B cell (primary cell): ENCODE measurements around the gene FLRT1. TPM values are rescaled to one million over a fixed set of nuclear protein-coding genes. Genes with fewer than 3 reads are reported as not detected.

ENCODE experiments used
- ATAC-seq: fragments of 200-7000 bp; cut with Tn5 transposase; one replicate; pipeline ENCODE4 v1.10.0; 2021; ENCODE audit warnings: low read depth, mild to moderate bottlenecking, moderate number of reproducible peaks, moderate library complexity
- CTCF ChIA-PET: fragments of 350-600 bp; sonication (Branson Sonifier 250); formaldehyde crosslinking; loops from one replicate; lab custom pipeline; 2021; ENCODE audit warnings: antibody characterized with exemption, inconsistent platforms; lab: Charles Lee
- POLR2A ChIA-PET: fragments of 350-600 bp; sonication (Branson Sonifier 250); formaldehyde crosslinking; loops from one replicate; lab custom pipeline; 2021; ENCODE audit warnings: antibody characterized with exemption; lab: Charles Lee
- DNase-seq: peaks from one replicate; pipeline ENCODE4 v3.0.0; 2013
- H2AFZ ChIP-seq: 2 replicates; pipeline ENCODE4 v1.6.1; 2012; ENCODE audit warnings: mild to moderate bottlenecking, low read depth, low read length; ENCODE audit not compliant: insufficient read depth, poor library complexity, severe bottlenecking
- H3K27ac ChIP-seq, 2 donors: 1 replicate in 1 of 2; 2 replicates in 1 of 2; pipeline ENCODE4 v1.5.1; 2012 to 2013; ENCODE audit warnings: low read length in 2 of 2, mild to moderate bottlenecking in 2 of 2, moderate library complexity in 1 of 2
- H3K27me3 ChIP-seq, 4 experiments: fragments of 200-600 bp in 1 of 4; sonication (generic) in 1 of 4; replicated peaks in 1 of 4; 1 replicate in 2 of 4; 2 replicates in 2 of 4; pipeline versions ENCODE4 v1.6.1 to v1.7.0; 2013 to 2016; ENCODE audit warnings: low read length in 3 of 4, mild to moderate bottlenecking in 2 of 4, mixed read lengths in 1 of 4, moderate library complexity in 1 of 4; ENCODE audit not compliant: insufficient read depth in 4 of 4, control insufficient read depth in 3 of 4; ENCODE audit errors: control extremely low read depth in 1 of 4
- H3K36me3 ChIP-seq, 2 experiments: replicated peaks in 1 of 2; 1 replicate in 1 of 2; 2 replicates in 1 of 2; pipeline versions ENCODE4 v1.6.1 to v1.7.1; 2013; ENCODE audit warnings: low read length in 1 of 2; ENCODE audit not compliant: insufficient read depth in 2 of 2, control insufficient read depth in 1 of 2; ENCODE audit errors: control extremely low read depth in 1 of 2, extremely low read depth in 1 of 2
- H3K4me1 ChIP-seq, 2 donors: fragments of 200-600 bp in 1 of 2; sonication (generic) in 1 of 2; 1 replicate in 1 of 2; 2 replicates in 1 of 2; pipeline versions ENCODE4 v1.5.1 to v1.6.1; 2013 to 2017; ENCODE audit warnings: low read length in 2 of 2; ENCODE audit not compliant: control insufficient read depth in 2 of 2, insufficient read depth in 2 of 2
- H3K4me2 ChIP-seq: replicated peaks from 2 replicates; pipeline ENCODE3; 2012; ENCODE audit warnings: mild to moderate bottlenecking, low read depth, low read length; ENCODE audit not compliant: poor library complexity, severe bottlenecking
- H3K4me3 ChIP-seq, 5 experiments: fragments of 200-600 bp in 1 of 5; sonication (generic) in 1 of 5; 1 replicate in 3 of 5; 2 replicates in 2 of 5; pipeline versions ENCODE4 v1.5.1 to v1.7.0; 2011 to 2016; ENCODE audit warnings: low read length in 4 of 5, mild to moderate bottlenecking in 4 of 5, low read depth in 2 of 5, control low read depth in 1 of 5, moderate library complexity in 1 of 5; ENCODE audit not compliant: insufficient read depth in 1 of 5; ENCODE audit errors: control extremely low read depth in 1 of 5, extremely low read depth in 1 of 5
- H3K79me2 ChIP-seq: fragments of 200-600 bp; sonication (generic); one replicate; pipeline ENCODE4 v1.6.0; 2016; ENCODE audit warnings: low read length; ENCODE audit not compliant: control insufficient read depth, insufficient read depth
- H3K9ac ChIP-seq: fragments of 200-600 bp; sonication (generic); 2 replicates; pipeline ENCODE4 v1.6.1; 2017; ENCODE audit warnings: mild to moderate bottlenecking, low read length, moderate library complexity
- H3K9me3 ChIP-seq, 3 donors: one replicate each; pipeline versions ENCODE4 v1.6.1 to v1.7.1; 2013; ENCODE audit warnings: low read length in 2 of 3; ENCODE audit not compliant: control insufficient read depth in 2 of 3, insufficient read depth in 1 of 3; ENCODE audit errors: control extremely low read depth in 1 of 3
- H4K20me1 ChIP-seq: 2 replicates; pipeline ENCODE4 v1.6.0; 2012; ENCODE audit warnings: mild to moderate bottlenecking, low read length; ENCODE audit not compliant: insufficient read depth, control insufficient read depth, poor library complexity, severe bottlenecking
- H3K27ac Mint-ChIP-seq: one replicate; pipeline ENCODE4 v1.8.0; 2021; ENCODE audit warnings: mixed read lengths
- H3K27me3 Mint-ChIP-seq: one replicate; pipeline ENCODE4 v1.8.0; 2021; ENCODE audit warnings: mixed read lengths
- H3K4me1 Mint-ChIP-seq: one replicate; pipeline ENCODE4 v1.8.0; 2021; ENCODE audit warnings: mixed read lengths
- H3K4me3 Mint-ChIP-seq: one replicate; pipeline ENCODE4 v1.8.0; 2021; ENCODE audit warnings: mixed read lengths
- H3K9me3 Mint-ChIP-seq: one replicate; pipeline ENCODE4 v1.8.0; 2022; ENCODE audit warnings: mixed read lengths; ENCODE audit not compliant: insufficient read depth
- CTCF ChIP-seq: fragments of 200-600 bp; IDR thresholded peaks from one replicate; pipeline ENCODE4 v1.8.0; 2022; ENCODE audit warnings: antibody characterized with exemption, mild to moderate bottlenecking
- EZH2 ChIP-seq: IDR thresholded peaks from 2 replicates; pipeline ENCODE4 v1.6.1; 2012; ENCODE audit warnings: borderline replicate concordance, low read depth, mild to moderate bottlenecking, moderate library complexity, low read length; ENCODE audit not compliant: insufficient read depth, poor library complexity, severe bottlenecking
- WGBS: methylation state at CpG from one replicate; pipeline ENCODE4 v1.1.5; 2013; ENCODE audit warnings: missing lambda C conversion rate; ENCODE audit not compliant: insufficient coverage; 5-methylcytosine and 5-hydroxymethylcytosine counted together
- intact Hi-C: fragments of 100-400 bp; cut with micrococcal nuclease; formaldehyde crosslinking; loops from one replicate; pipeline ENCODE4 v1.10.0; 2022
- polyA plus RNA-seq: library from polyadenylated mRNA; depleted of rRNA; stranded (reverse); fragments of >200 nt; gene quantifications from 2 replicates; pipeline ENCODE4 v1.2.3, GENCODE V29; 2012
- total RNA-seq, 2 donors: library from RNA; stranded (reverse); fragments of 120-200 nt in 1 of 2; gene quantifications; 1 replicate in 1 of 2; 2 replicates in 1 of 2; pipeline versions ENCODE4 v1.2.3 to v1.2.4, GENCODE V29; 2013 to 2022

Gene FLRT1
- total and polyA plus RNA-seq, 2 donors (not counting 1 experiment from before 2014, with no cell fraction given), result not detected

GRCh38 chr11:64080390-64080789, 44.7 kb downstream of the FLRT1 start:
- H3K4me1 Mint-ChIP-seq, result no peaks in the 10 kb centered on the region
- Histone ChIP-seq H3K4me1 (no peaks in the 10 kb centered on the region), H4K20me1 (no peaks in the 10 kb centered on the region), H3K4me2 (no peak overlapping the region), H3K79me2 (no peaks in the 10 kb centered on the region), H3K36me3 (no peaks in the 10 kb centered on the region), H2AFZ (no peak overlapping the region), H3K27ac (no peak overlapping the region), H3K4me3 (no peak overlapping the region), H3K9me3 (no peaks in the 10 kb centered on the region), H3K9ac (no peak overlapping the region), H3K27me3 (no peaks in the 10 kb centered on the region)
- no peak overlapping the region for H3K4me3 Mint-ChIP-seq
- H3K27me3 Mint-ChIP-seq, result no peaks in the 10 kb centered on the region
- intact Hi-C loops, result no loop called here
- 100% methylated on average over 2 of the region's 10 CpGs for WGBS
- POLR2A ChIA-PET, result no interaction called here
- ATAC-seq, result no peak
- no peak for DNase-seq
- H3K27ac Mint-ChIP-seq, result no peak overlapping the region
- no peaks in the 10 kb centered on the region for H3K9me3 Mint-ChIP-seq
- CTCF ChIA-PET, result no interaction called here
- TF ChIP-seq EZH2 (no peak), CTCF (no peak)

- H3K9me3 Mint-ChIP-seq, result no peaks in the 10 kb centered on the region
- ChIA-PET POLR2A (no interaction called here), CTCF (no interaction called here)
- H3K27me3 Mint-ChIP-seq, result no peaks in the 10 kb centered on the region
- no peaks in the 10 kb centered on the region for H3K4me1 ChIP-seq
- no peak overlapping the region for H3K4me3 Mint-ChIP-seq
- no peaks in the 10 kb centered on the region for H4K20me1 ChIP-seq
- no peak overlapping the region for H3K4me2 ChIP-seq
- no peaks in the 10 kb centered on the region for H3K4me1 Mint-ChIP-seq
- no peak overlapping the region for H3K4me3 ChIP-seq
- ATAC-seq, result no peak
- H3K36me3 ChIP-seq, result no peaks in the 10 kb centered on the region
- no peak for DNase-seq
- intact Hi-C loops, result no loop called here
- TF ChIP-seq EZH2, result no peak
- TF ChIP-seq CTCF, result no peak
- no peaks in the 10 kb centered on the region for H3K27me3 ChIP-seq
- H3K27ac Mint-ChIP-seq, result no peak overlapping the region
- H3K27ac ChIP-seq, result no peak overlapping the region
- WGBS, result 94% methylated on average over 27 of the region's 27 CpGs
- no peak overlapping the region for H2AFZ ChIP-seq
- no peak overlapping the region for H3K9ac ChIP-seq
- no peaks in the 10 kb centered on the region for H3K9me3 ChIP-seq
- no peaks in the 10 kb centered on the region for H3K79me2 ChIP-seq
Measured at GRCh38 chr11:64081745-64082442, 46.2 kb downstream of the FLRT1 start.
